GM12878 (cell line): ENCODE data around the gene MYO7B. TPM values are rescaled to one million over a fixed set of nuclear protein-coding genes. Genes with fewer than 3 reads are reported as not detected.

ENCODE experiments used
- ATAC-seq: fragments of 200-7000 bp; cut with Tn5 transposase; 3 replicates; pipeline ENCODE4 v1.9.1; 2020; ENCODE audit warnings: mild to moderate bottlenecking, moderate library complexity
- BruUV-seq: library from RNA; stranded (reverse); fragments of 400-500 nt; replicated peaks from 2 replicates; lab custom pipeline; 2021; lab: Mats Ljungman, UMichigan
- CTCF ChIA-PET: fragments of 300-600 bp; sonication (Branson Sonifier 250); formaldehyde crosslinking; extraction: SDS; loops from one replicate; lab custom pipeline; 2021; ENCODE audit warnings: inconsistent platforms; lab: Yijun Ruan, JAX
- POLR2A ChIA-PET: fragments of 350-600 bp; formaldehyde crosslinking; extraction: SDS; loops from one replicate; lab custom pipeline; 2021; ENCODE audit warnings: inconsistent platforms; lab: Charles Lee
- RAD21 ChIA-PET: fragments of 300-600 bp; sonication (Branson Sonifier 250); formaldehyde crosslinking; loops from one replicate; lab custom pipeline; 2023; ENCODE audit warnings: antibody characterized with exemption; ENCODE audit not compliant: unreplicated experiment; lab: Charles Lee
- SMC1A ChIA-PET: fragments of 300-600 bp; sonication (Branson Sonifier 250); formaldehyde crosslinking; loops from one replicate; lab custom pipeline; 2023; ENCODE audit not compliant: unreplicated experiment, uncharacterized antibody; lab: Charles Lee
- DNase-seq: peaks from one replicate; pipeline ENCODE4 v3.0.0-alpha.2; 2011; ENCODE audit warnings: low read depth, low spot score
- FAIRE-seq: peaks from 3 replicates; lab custom pipeline; 2011; peaks lifted over from hg19 to GRCh38; lab: Jason Lieb, UNC
- H2AFZ ChIP-seq: 2 replicates; pipeline ENCODE4 v1.6.0; 2011; ENCODE audit warnings: low read depth, low read length, control low read depth; ENCODE audit not compliant: control insufficient read depth
- H3K27ac ChIP-seq: 2 replicates; pipeline ENCODE4 v1.5.1; 2011; ENCODE audit warnings: control low read depth; ENCODE audit not compliant: control insufficient read depth, insufficient read depth
- H3K27me3 ChIP-seq, 2 experiments: replicated peaks in 1 of 2; 2 replicates each; pipeline versions ENCODE4 v1.6.0 to v1.6.1; 2011; ENCODE audit warnings: low read length in 1 of 2; ENCODE audit not compliant: control insufficient read depth in 2 of 2, insufficient read depth in 2 of 2
- H3K36me3 ChIP-seq, 2 experiments: 2 replicates each; pipeline ENCODE4 v1.5.1; 2011; ENCODE audit warnings: low read length in 1 of 2; ENCODE audit not compliant: control insufficient read depth in 2 of 2, insufficient read depth in 2 of 2
- H3K4me1 ChIP-seq: 2 replicates; pipeline ENCODE4 v1.6.1; 2011; ENCODE audit warnings: mild to moderate bottlenecking, low read length, moderate library complexity, mixed read lengths; ENCODE audit not compliant: control insufficient read depth, insufficient read depth
- H3K4me2 ChIP-seq: 2 replicates; pipeline ENCODE4 v1.6.0; 2011; ENCODE audit warnings: control low read depth; ENCODE audit not compliant: control insufficient read depth, insufficient read depth
- H3K4me3 ChIP-seq: fragments of 200-600 bp; sonication (generic); 2 replicates; pipeline ENCODE4 v1.5.1; 2016
- H3K79me2 ChIP-seq: 2 replicates; pipeline ENCODE4 v1.6.0; 2011; ENCODE audit warnings: low read length; ENCODE audit not compliant: control insufficient read depth, insufficient read depth
- H3K9ac ChIP-seq: 2 replicates; pipeline ENCODE4 v1.8.0; 2011; ENCODE audit warnings: low read length, control low read depth, mixed read lengths; ENCODE audit not compliant: control insufficient read depth, insufficient read depth
- H3K9me3 ChIP-seq: replicated peaks from 3 replicates; pipeline ENCODE4 v1.5.1; 2011; ENCODE audit warnings: mild to moderate bottlenecking, low read length; ENCODE audit not compliant: control insufficient read depth, insufficient read depth
- H4K20me1 ChIP-seq: 2 replicates; pipeline ENCODE4 v1.6.0; 2011; ENCODE audit not compliant: control insufficient read depth, insufficient read depth
- BCL3 ChIP-seq: IDR thresholded peaks from 2 replicates; pipeline ENCODE4 v1.6.1; 2011; ENCODE audit warnings: borderline replicate concordance, low read depth, mild to moderate bottlenecking, moderate library complexity, low read length; ENCODE audit not compliant: insufficient read depth, poor library complexity, severe bottlenecking
- BHLHE40 ChIP-seq, 2 experiments: fragments of 450-650 bp in 1 of 2; IDR thresholded peaks; 2 replicates each; pipeline ENCODE4 v1.6.1; 2011 to 2017; ENCODE audit warnings: low read depth in 2 of 2, borderline replicate concordance in 1 of 2, improper control_type of control experiment in 1 of 2, low read length in 1 of 2, mild to moderate bottlenecking in 1 of 2
- MTA2 ChIP-seq: fragments of 450-650 bp; IDR thresholded peaks from 2 replicates; pipeline ENCODE4 v1.6.1; 2016; ENCODE audit warnings: low read depth, mild to moderate bottlenecking, moderate library complexity
- RELB ChIP-seq: fragments of 450-650 bp; IDR thresholded peaks from 2 replicates; pipeline ENCODE4 v1.6.1; 2017; ENCODE audit warnings: low read depth, mild to moderate bottlenecking, moderate library complexity
- SREBF2 ChIP-seq: IDR thresholded peaks from 2 replicates; pipeline ENCODE4 v1.6.1; 2012; ENCODE audit warnings: mild to moderate bottlenecking, low read length
- SRF ChIP-seq, 2 experiments: IDR thresholded peaks; 2 replicates each; pipeline ENCODE4 v1.6.1; 2011; ENCODE audit warnings: low read depth in 2 of 2, low read length in 2 of 2, mild to moderate bottlenecking in 1 of 2, moderate library complexity in 1 of 2
- TBL1XR1 ChIP-seq: IDR thresholded peaks from 2 replicates; pipeline ENCODE4 v1.6.1; 2012; ENCODE audit warnings: low read depth, low read length, improper control_type of control experiment
- TCF7 ChIP-seq: IDR thresholded peaks from 2 replicates; pipeline ENCODE4 v1.6.1; 2014; ENCODE audit warnings: antibody characterized with exemption, borderline replicate concordance
- YY1 ChIP-seq: IDR thresholded peaks from 2 replicates; pipeline ENCODE4 v1.6.1; 2011; ENCODE audit warnings: low read depth, mild to moderate bottlenecking, low read length
- WGBS: methylation state at CpG from one replicate; pipeline ENCODE4 v1.1.6; 2016; ENCODE audit warnings: low lambda C conversion rate; ENCODE audit not compliant: insufficient replicate concordance, insufficient coverage; ENCODE audit errors: missing lambda C conversion rate; 5-methylcytosine and 5-hydroxymethylcytosine counted together
- in situ Hi-C: fragments of 300-500 bp; cut with MboI; formaldehyde crosslinking; loops from 9 replicates; pipeline ENCODE4 v1.14.3; 2018; ENCODE audit warnings: mixed read lengths
- intact Hi-C: fragments of 100-400 bp; cut with micrococcal nuclease; formaldehyde crosslinking; loops from one replicate; pipeline ENCODE4 v1.14.2; 2022; ENCODE audit not compliant: unreplicated experiment
- polyA plus RNA-seq, 11 experiments: library from polyadenylated mRNA; depleted of rRNA in 4 of 11; unstranded in 6 of 11; stranded (reverse) in 5 of 11; fragments of >200 nt; fragmentation: Nextera tagmentation in 4 of 11; fragmentation: Illumina TruSeq in 1 of 11; extraction: Ambion mirVana in 4 of 11; extraction: Trizol in 1 of 11; gene quantifications; 1 replicate in 1 of 11; 2 replicates in 10 of 11; pipeline versions ENCODE4 v1.2.1 to v1.2.3, GENCODE V29; 2011 to 2016; ENCODE audit warnings: inconsistent platforms in 2 of 11, missing spikeins in 2 of 11, low read depth in 1 of 11
- total RNA-seq, 4 experiments: library from RNA; depleted of rRNA in 3 of 4; stranded (reverse); fragments of >200 nt in 3 of 4; fragmentation: Illumina TruSeq in 1 of 4; extraction: Trizol in 1 of 4; gene quantifications; 2 replicates each; pipeline versions ENCODE4 v1.2.1 to v1.2.3, GENCODE V29; 2013 to 2021

Gene MYO7B
- total and polyA plus RNA-seq, 10 of the 15 experiments (the other 5 are each of a cell fraction or from before 2014, with no cell fraction given) = 0.08 to 4.8 (median 1.2) TPM

GRCh38 chr2:127511090-127511695 is 24.3 kb upstream of the MYO7B start:
- ChIA-PET RAD21 (no interaction called here), SMC1A (no interaction called here), CTCF (interaction anchor here (1.9 kb wide), 1 partner anchor 15 kb away, joined by 8 read pairs; the partner anchor contains the start of gene IWS1), POLR2A (no interaction called here)
- no peak overlapping the region for H3K9ac ChIP-seq
- no peak for DNase-seq
- no peak for ATAC-seq
- H4K20me1 ChIP-seq = 0 out of 2 replicates have a peak, but pooled peaks cover 2% of the 10 kb centered on the region
- H3K4me2 ChIP-seq = no peak overlapping the region
- H2AFZ ChIP-seq = no peak overlapping the region
- WGBS = 76% methylated on average over 6 of the region's 6 CpGs
- no peaks in the 10 kb centered on the region; the same call in 1 of the 2 replicates for H3K4me1 ChIP-seq
- no peak overlapping the region for H3K27ac ChIP-seq
- TF ChIP-seq BHLHE40 (IDR thresholded peaks at IDR 0.05; ENCODE audit: borderline replicate concordance in 1 of 2, low read depth in 2 of 2, low read length in 1 of 2) (no peak), SREBF2 (no peak), SRF (IDR thresholded peaks at IDR 0.05; ENCODE audit: low read depth in 2 of 2, low read length in 2 of 2) (no peak), TBL1XR1 (no peak)
- intact Hi-C loops = no loop called here
- H3K4me3 ChIP-seq = no peak overlapping the region
- no peaks in the 10 kb centered on the region for H3K9me3 ChIP-seq
- no TSS peak for BruUV-seq
- H3K79me2 ChIP-seq = peaks cover 60% of the 10 kb centered on the region
- peaks cover 7 to 14% of the 10 kb centered on the region in 2 experiments; a peak in 3 of 4 replicates for H3K36me3 ChIP-seq
- FAIRE-seq = no peak
- no peaks in the 10 kb centered on the region for H3K27me3 ChIP-seq
- in situ Hi-C loops = no loop called here

DNA sequence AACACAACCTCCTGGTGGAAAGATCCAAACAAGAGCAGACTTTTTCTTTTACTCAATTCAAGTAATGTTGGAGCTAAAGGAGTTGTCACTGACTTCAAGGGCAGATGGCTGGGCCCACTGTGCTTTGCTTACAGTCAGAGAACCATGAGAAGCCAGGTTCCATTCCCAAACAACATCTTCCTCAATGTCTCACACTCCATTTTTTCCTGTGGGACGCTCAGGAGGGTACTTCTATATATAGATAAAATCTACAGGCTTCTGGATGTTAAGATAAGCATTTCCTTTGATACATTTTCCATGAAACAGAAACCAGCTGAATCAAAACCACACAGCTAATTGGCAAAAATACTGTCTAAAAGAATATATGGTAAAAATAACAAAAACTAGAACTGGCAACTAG is 23.6 kb upstream of the MYO7B start:
- Histone ChIP-seq H3K27ac (no peak overlapping the region), H3K4me1 (no peaks in the 10 kb centered on the region; the same call in 1 of the 2 replicates), H3K4me2 (no peak overlapping the region), H3K9ac (no peak overlapping the region)
- SMC1A ChIA-PET = no interaction called here
- TF ChIP-seq MTA2 (no peak), TCF7 (no peak), RELB (no peak), BCL3 (no peak), YY1 (no peak)
- TF ChIP-seq, all 136 proteins: peak for 0
- H3K36me3 ChIP-seq = peaks cover 7 to 19% of the 10 kb centered on the region in 2 experiments; a peak in 3 of 4 replicates
- intact Hi-C loops (no loop called here), in situ Hi-C loops (no loop called here)
- peaks cover 58% of the 10 kb centered on the region for H3K79me2 ChIP-seq
- H4K20me1 ChIP-seq = peaks cover 5% of the 10 kb centered on the region; the same call in 1 of the 2 replicates
- ChIA-PET CTCF (interaction anchor here (0.5 kb wide), 1 partner anchor 7 kb away, joined by 3 read pairs; no protein-coding TSS in a partner anchor), RAD21 (no interaction called here), POLR2A (no interaction called here)
- no peak for ATAC-seq
- no peak overlapping the region for H2AFZ ChIP-seq
- DNase-seq = no peak
- no TSS peak for BruUV-seq
- no peak for FAIRE-seq
- WGBS = 36% methylated on average over 1 of the region's 1 CpG
- no peaks in the 10 kb centered on the region for H3K27me3 ChIP-seq
- no peaks in the 10 kb centered on the region for H3K9me3 ChIP-seq
- no peak overlapping the region for H3K4me3 ChIP-seq
